Activated CD4-positive, alpha-beta T cell treated with anti-CD3 and anti-CD28 coated beads, Interleukin-2, amount 10 ng/mL, durations not matched to agents 7 days and 5 days (primary cell): ENCODE measurements around the gene ALOX15. TPM values are rescaled to one million over a fixed set of nuclear protein-coding genes. Genes with fewer than 3 reads are reported as not detected.
A peak's percentile ranks its signal among the peaks of the same experiment; 100 is the strongest.
"Not testable (repeated sequence)": the region's sequence is repeated elsewhere in the genome, so short reads cannot be mapped to it uniquely, and the experiment has no call there.

ENCODE experiments used
- CTCF ChIA-PET: fragments of 350-600 bp; sonication (Branson Sonifier 250); formaldehyde crosslinking; loops from one replicate; lab custom pipeline; 2021; ENCODE audit warnings: antibody characterized with exemption; lab: Charles Lee
- POLR2A ChIA-PET: fragments of 350-600 bp; sonication (Branson Sonifier 250); formaldehyde crosslinking; loops from one replicate; lab custom pipeline; 2021; ENCODE audit warnings: antibody characterized with exemption; lab: Charles Lee
- DNase-seq: peaks from one replicate; pipeline ENCODE4 v3.0.0-alpha.2; 2020
- H3K27ac Mint-ChIP-seq: one replicate; pipeline ENCODE4 v1.8.0; 2021; ENCODE audit warnings: mild to moderate bottlenecking, moderate library complexity, mixed read lengths
- H3K27me3 Mint-ChIP-seq: one replicate; pipeline ENCODE4 v1.8.0; 2021; ENCODE audit warnings: mixed read lengths
- H3K36me3 Mint-ChIP-seq: one replicate; pipeline ENCODE4 v1.8.0; 2021; ENCODE audit warnings: low read depth, mixed read lengths
- H3K4me1 Mint-ChIP-seq: one replicate; pipeline ENCODE4 v1.8.0; 2021; ENCODE audit warnings: mixed read lengths
- H3K4me3 Mint-ChIP-seq: one replicate; pipeline ENCODE4 v1.8.0; 2021; ENCODE audit warnings: mild to moderate bottlenecking, moderate library complexity, mixed read lengths
- H3K9me3 Mint-ChIP-seq: one replicate; pipeline ENCODE4 v1.8.0; 2021; ENCODE audit warnings: mixed read lengths
- total RNA-seq, 2 experiments: library from RNA; stranded (reverse); gene quantifications; one replicate each; pipeline ENCODE4 v1.2.3, GENCODE V29; 2021

ALOX15 gene
- total RNA-seq, 2 experiments from 2014 or later: 0.17 TPM; not detected in 1

DNA sequence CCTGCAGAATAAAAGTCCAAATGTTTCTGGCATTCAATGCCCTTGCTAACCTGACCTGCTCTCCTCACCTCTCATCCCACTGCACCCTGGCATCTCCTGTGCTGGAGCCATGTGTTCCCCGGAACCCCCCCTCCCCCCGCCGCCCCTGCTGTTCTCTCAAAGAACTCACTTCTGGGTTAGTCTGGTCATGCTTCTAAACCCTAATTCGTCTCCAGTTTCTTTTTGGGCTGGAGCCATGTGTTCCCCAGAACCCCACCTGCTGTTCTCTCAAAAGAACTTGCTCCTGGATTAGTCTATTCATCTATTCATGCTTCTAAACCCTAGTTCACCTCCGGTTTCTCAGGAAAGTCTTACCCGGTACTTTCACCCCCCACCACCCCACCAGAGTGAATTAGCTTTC, 808 bp upstream of the ALOX15 start:
- Mint-ChIP-seq H3K36me3 (no peaks in the 10 kb centered on the region), H3K27ac (no peak overlapping the region), H3K9me3 (no peaks in the 10 kb centered on the region), H3K4me1 (peaks cover 15% of the 10 kb centered on the region), H3K4me3 (no peak overlapping the region), H3K27me3 (peaks cover 66% of the 10 kb centered on the region)
- POLR2A ChIA-PET: no interaction called here
- DNase-seq: no peak
- CTCF ChIA-PET: interaction anchor here (0.6 kb wide), 1 partner anchor 35 kb away, joined by 3 read pairs; no protein-coding TSS in a partner anchor

- CTCF ChIA-PET, H3K27ac Mint-ChIP-seq, H3K4me3 Mint-ChIP-seq, H3K9me3 Mint-ChIP-seq, H3K36me3 Mint-ChIP-seq, POLR2A ChIA-PET: not testable (repeated sequence)
- H3K4me1 Mint-ChIP-seq: peaks cover 25% of the 10 kb centered on the region
- H3K27me3 Mint-ChIP-seq: peaks cover 73% of the 10 kb centered on the region
- DNase-seq: peak; percentile 49
Observed at GRCh38 chr17:4640569-4641188, 799 bp downstream of the ALOX15 start.

GRCh38 chr17:4639301-4640059, 2.0 kb downstream of the ALOX15 start:
- Mint-ChIP-seq H3K4me3 (peak overlapping the region; percentile 66), H3K4me1 (peaks cover 25% of the 10 kb centered on the region), H3K27me3 (peaks cover 77% of the 10 kb centered on the region)
- POLR2A ChIA-PET, H3K36me3 Mint-ChIP-seq, CTCF ChIA-PET, H3K9me3 Mint-ChIP-seq, H3K27ac Mint-ChIP-seq: not testable (repeated sequence)
- peak; percentile 49 for DNase-seq

DNA sequence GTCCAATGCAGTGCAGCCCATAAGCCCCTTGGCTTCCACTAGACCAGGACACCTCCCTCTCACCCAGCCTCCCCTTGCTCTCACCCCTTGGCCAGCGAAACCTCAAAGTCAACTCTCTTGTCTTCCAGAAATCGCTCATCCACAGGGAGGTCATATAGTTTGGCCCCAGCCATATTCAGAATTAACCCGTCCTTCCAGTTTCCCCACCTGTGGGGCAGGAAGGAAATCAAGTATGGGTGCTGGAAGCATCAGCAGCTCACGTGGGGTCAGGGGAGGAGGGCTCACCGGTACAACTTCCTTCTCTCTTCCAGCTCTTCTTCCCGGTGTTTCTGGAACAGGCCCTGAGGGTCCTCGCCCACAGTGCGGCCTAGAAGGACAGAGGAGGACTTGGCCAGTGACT, 2.7 kb downstream of the ALOX15 start:
- DNase-seq, H3K27ac Mint-ChIP-seq, H3K9me3 Mint-ChIP-seq, POLR2A ChIA-PET, H3K36me3 Mint-ChIP-seq, CTCF ChIA-PET, H3K4me3 Mint-ChIP-seq: not testable (repeated sequence)
- H3K4me1 Mint-ChIP-seq: peaks cover 25% of the 10 kb centered on the region
- peaks cover 77% of the 10 kb centered on the region for H3K27me3 Mint-ChIP-seq

DNA sequence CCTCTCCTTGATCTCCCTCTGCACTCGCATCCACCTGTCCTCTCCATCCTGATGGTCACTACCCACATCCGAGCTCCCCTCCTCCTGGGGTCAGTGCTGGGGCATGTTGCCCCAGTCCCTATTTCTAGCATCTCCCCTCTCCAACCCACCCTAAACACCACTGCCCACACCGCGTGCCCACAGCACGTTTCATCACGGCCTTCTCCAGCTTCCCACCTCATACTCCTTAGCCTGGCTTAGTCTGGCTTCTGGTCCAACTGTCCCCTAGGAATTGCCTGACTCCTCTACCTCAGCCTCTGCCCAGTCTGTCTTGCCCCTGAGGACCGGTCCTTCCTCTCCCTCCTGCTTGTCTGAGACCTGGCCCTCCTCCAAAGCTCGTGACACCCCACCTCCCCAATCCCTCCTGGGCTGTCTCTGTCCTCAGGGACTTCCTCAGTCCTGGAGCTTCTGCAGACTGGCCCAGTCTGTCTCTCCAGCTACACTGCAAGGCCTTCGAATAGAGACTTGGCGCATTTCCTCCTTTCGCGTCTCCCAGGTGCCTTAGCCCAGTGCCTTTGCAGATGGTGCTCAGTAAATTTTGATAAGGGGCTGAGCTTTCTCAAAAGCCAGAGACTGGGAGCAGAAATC, 4.9 kb downstream of the ALOX15 start:
- Mint-ChIP-seq H3K9me3 (no peaks in the 10 kb centered on the region), H3K27me3 (peaks cover 58% of the 10 kb centered on the region), H3K4me3 (no peak overlapping the region), H3K4me1 (peaks cover 21% of the 10 kb centered on the region), H3K36me3 (no peaks in the 10 kb centered on the region), H3K27ac (no peak overlapping the region)
- no peak for DNase-seq
- CTCF ChIA-PET: interaction anchor here (1.0 kb wide), 1 partner anchor 10 kb away, joined by 4 read pairs; no protein-coding TSS in a partner anchor
- POLR2A ChIA-PET: no interaction called here

DNA sequence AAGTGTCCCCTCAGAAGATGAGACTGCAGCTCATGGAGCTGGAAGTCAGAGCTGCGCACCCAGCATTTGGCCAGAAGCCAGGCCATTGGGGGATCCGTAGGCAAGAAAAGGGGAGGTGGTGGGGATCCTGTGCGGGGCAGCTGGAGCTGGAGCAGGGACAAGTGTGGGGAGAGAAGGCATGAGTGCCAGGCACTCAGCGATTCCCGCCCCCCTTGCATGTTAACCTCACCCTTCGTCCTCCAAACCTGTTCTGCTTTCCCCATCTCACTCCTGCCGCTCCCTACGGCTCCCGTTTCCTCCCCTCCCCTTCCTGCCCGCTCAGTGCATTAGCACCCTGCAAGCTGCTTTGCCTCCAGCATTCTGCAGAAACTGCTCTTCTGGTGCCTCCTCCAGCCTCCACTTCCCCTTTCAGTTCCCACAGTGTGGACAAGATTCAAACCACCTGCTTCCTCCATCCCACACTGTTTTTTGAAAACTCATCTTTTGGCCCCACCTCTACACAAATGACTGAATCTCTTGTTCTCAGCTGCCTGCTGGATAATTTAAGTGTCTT, 5.6 kb downstream of the ALOX15 start:
- ChIA-PET CTCF (no interaction called here), POLR2A (no interaction called here)
- H3K4me1 Mint-ChIP-seq: peaks cover 19% of the 10 kb centered on the region
- H3K27me3 Mint-ChIP-seq: peaks cover 52% of the 10 kb centered on the region
- H3K36me3 Mint-ChIP-seq: no peaks in the 10 kb centered on the region
- DNase-seq: no peak
- H3K9me3 Mint-ChIP-seq: no peaks in the 10 kb centered on the region
- no peak overlapping the region for H3K4me3 Mint-ChIP-seq
- H3K27ac Mint-ChIP-seq: no peak overlapping the region

DNA sequence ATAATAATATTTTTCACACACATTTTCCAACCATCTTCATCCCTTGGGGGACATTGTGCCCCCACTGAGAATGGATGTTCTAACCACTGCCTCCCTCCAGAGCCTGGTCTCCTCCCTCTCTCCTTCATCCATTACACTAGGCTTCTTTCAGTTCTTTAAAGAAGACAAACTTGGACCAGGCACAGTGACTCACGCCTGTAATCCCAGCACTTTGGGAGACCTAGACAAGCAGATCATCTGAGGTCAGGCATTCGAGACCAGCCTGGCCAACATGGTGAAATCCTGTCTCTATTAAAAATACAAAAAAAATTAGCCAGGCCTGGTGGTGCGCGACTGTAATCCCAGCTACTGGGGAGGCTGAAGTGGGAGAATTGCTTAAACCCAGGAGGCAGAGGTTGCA, 6.5 kb downstream of the ALOX15 start:
- DNase-seq: no peak
- ChIA-PET CTCF (interaction anchor here (1.1 kb wide), 1 partner anchor 42 kb away, joined by 3 read pairs; no protein-coding TSS in a partner anchor), POLR2A (no interaction called here)
- peaks cover 14% of the 10 kb centered on the region for H3K4me1 Mint-ChIP-seq
- no peaks in the 10 kb centered on the region for H3K36me3 Mint-ChIP-seq
- H3K9me3 Mint-ChIP-seq: no peaks in the 10 kb centered on the region
- no peak overlapping the region for H3K4me3 Mint-ChIP-seq
- no peak overlapping the region for H3K27ac Mint-ChIP-seq
- H3K27me3 Mint-ChIP-seq: peaks cover 46% of the 10 kb centered on the region

DNA sequence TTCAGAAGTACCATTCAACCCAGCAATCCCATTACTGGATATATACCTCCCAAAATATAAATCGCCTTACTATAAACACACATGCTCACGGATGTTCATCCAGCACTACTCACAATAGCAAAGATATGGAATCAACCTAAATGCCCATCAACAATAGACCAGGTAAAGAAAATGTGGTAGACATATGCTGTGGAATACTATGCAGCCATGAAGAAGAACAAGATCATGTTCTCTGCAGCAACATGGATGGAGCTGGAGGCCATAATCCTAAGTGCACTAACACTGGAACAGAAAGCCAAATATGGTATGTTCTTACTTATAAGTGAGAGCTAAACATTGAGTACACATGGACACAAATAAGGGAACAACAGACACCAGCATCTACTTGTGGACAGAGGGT, 7.8 kb downstream of the ALOX15 start:
- Mint-ChIP-seq H3K27me3 (peaks cover 39% of the 10 kb centered on the region), H3K4me3 (no peak overlapping the region)
- POLR2A ChIA-PET: no interaction called here

DNA sequence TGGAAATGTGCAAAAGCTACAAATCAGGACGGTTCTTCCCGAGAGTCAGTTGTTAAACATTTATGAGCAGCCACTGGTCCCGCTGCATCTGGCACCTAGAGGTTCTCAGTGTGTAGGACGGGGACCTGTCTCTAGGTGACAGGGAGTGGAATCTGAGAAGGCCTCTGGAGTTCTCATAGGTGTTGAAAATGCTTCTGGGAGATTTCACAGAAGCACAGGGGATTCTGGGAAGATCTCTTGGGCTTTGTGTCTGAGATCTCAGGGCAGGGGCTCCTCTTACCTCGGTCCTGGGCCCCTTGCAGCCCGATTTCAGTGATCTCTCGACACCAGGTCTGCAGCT, 8.9 kb downstream of the ALOX15 start:
- Mint-ChIP-seq H3K36me3 (no peaks in the 10 kb centered on the region), H3K4me1 (peaks cover 9% of the 10 kb centered on the region), H3K9me3 (no peaks in the 10 kb centered on the region), H3K27me3 (peaks cover 35% of the 10 kb centered on the region), H3K4me3 (no peak overlapping the region), H3K27ac (no peak overlapping the region)
- ChIA-PET POLR2A (no interaction called here), CTCF (interaction anchor here (0.9 kb wide), 1 partner anchor 65 kb away, joined by 4 read pairs; no protein-coding TSS in a partner anchor)
- DNase-seq: no peak

More for the DNA sequence above, 7.8 kb downstream of the ALOX15 start:
- DNase-seq: no peak
- H3K27ac Mint-ChIP-seq: no peak overlapping the region
- H3K9me3 Mint-ChIP-seq: no peaks in the 10 kb centered on the region
- no peaks in the 10 kb centered on the region for H3K36me3 Mint-ChIP-seq
- H3K4me1 Mint-ChIP-seq: peaks cover 9% of the 10 kb centered on the region
- CTCF ChIA-PET: interaction anchor here (0.6 kb wide), 1 partner anchor 446 kb away, joined by 6 read pairs; no protein-coding TSS in a partner anchor

GRCh38 chr17:4631836-4632580, 9.5 kb downstream of the ALOX15 start:
- Mint-ChIP-seq H3K27ac (no peak overlapping the region), H3K4me3 (no peak overlapping the region), H3K36me3 (no peaks in the 10 kb centered on the region), H3K27me3 (peaks cover 35% of the 10 kb centered on the region), H3K4me1 (peaks cover 9% of the 10 kb centered on the region), H3K9me3 (no peaks in the 10 kb centered on the region)
- POLR2A ChIA-PET: no interaction called here
- CTCF ChIA-PET: interaction anchor here (0.8 to 1.1 kb wide), 3 partner anchors 65 to 222 kb away, joined by 3 to 4 read pairs (median 3); no protein-coding TSS in a partner anchor
- no peak for DNase-seq

- ChIA-PET CTCF (interaction anchor here (0.8 to 1.1 kb wide), 2 partner anchors 158 to 221 kb away, joined by 3 read pairs; no protein-coding TSS in a partner anchor), POLR2A (no interaction called here)
- Mint-ChIP-seq H3K27me3 (peaks cover 34% of the 10 kb centered on the region), H3K27ac (no peak overlapping the region), H3K9me3 (no peaks in the 10 kb centered on the region), H3K4me1 (peaks cover 6% of the 10 kb centered on the region), H3K36me3 (no peaks in the 10 kb centered on the region), H3K4me3 (no peak overlapping the region)
- no peak for DNase-seq
Observed at GRCh38 chr17:4631431-4631830, 10.0 kb downstream of the ALOX15 start.

- H3K36me3 Mint-ChIP-seq: no peaks in the 10 kb centered on the region
- no peak overlapping the region for H3K4me3 Mint-ChIP-seq
- POLR2A ChIA-PET: interaction anchor here (0.6 kb wide), 1 partner anchor 148 kb away, joined by 3 read pairs; no protein-coding TSS in a partner anchor
- CTCF ChIA-PET: interaction anchor here (0.6 to 1.2 kb wide), 4 partner anchors 10 to 60 kb away, joined by 3 to 4 read pairs (median 3); no protein-coding TSS in a partner anchor
- H3K27ac Mint-ChIP-seq: no peak overlapping the region
- H3K27me3 Mint-ChIP-seq: peaks cover 30% of the 10 kb centered on the region
- no peaks in the 10 kb centered on the region for H3K9me3 Mint-ChIP-seq
- no peak for DNase-seq
- peaks cover 3% of the 10 kb centered on the region for H3K4me1 Mint-ChIP-seq
Observed at GRCh38 chr17:4626734-4627256, 14.7 kb downstream of the ALOX15 start.
